Neuronal stem cell (in vitro differentiated cells): ENCODE data around the gene SMIM33.
"Not testable (repeated sequence)": the region's sequence is repeated elsewhere in the genome, so short reads cannot be mapped to it uniquely, and the experiment has no call there.

Experiments used
- DNase-seq: peaks from one replicate; pipeline ENCODE4 v3.0.0-alpha.2; 2013; ENCODE audit warnings: low spot score
- H2AFZ ChIP-seq: one replicate; pipeline ENCODE4 v1.6.1; 2013; ENCODE audit warnings: mild to moderate bottlenecking, low read length, inconsistent platforms
- H2AK5ac ChIP-seq: 2 replicates; pipeline ENCODE4 v1.6.1; 2013; ENCODE audit warnings: low read depth, mild to moderate bottlenecking, inconsistent platforms, low read length, moderate library complexity, mixed read lengths
- H2BK120ac ChIP-seq: 2 replicates; pipeline ENCODE4 v1.6.1; 2013; ENCODE audit warnings: low read depth, mild to moderate bottlenecking, inconsistent platforms, low read length, moderate library complexity, mixed read lengths
- H2BK12ac ChIP-seq: one replicate; pipeline ENCODE4 v1.6.1; 2013; ENCODE audit warnings: low read length, inconsistent platforms
- H2BK15ac ChIP-seq: 2 replicates; pipeline ENCODE4 v1.6.1; 2013; ENCODE audit warnings: mild to moderate bottlenecking, low read length, inconsistent platforms, mixed read lengths
- H2BK5ac ChIP-seq: one replicate; pipeline ENCODE4 v1.6.1; 2013; ENCODE audit warnings: inconsistent platforms, mild to moderate bottlenecking, low read length, moderate library complexity
- H3K14ac ChIP-seq: one replicate; pipeline ENCODE4 v1.6.1; 2013; ENCODE audit warnings: low read length, inconsistent platforms
- H3K18ac ChIP-seq: 2 replicates; pipeline ENCODE4 v1.6.1; 2013; ENCODE audit warnings: low read length, inconsistent platforms
- H3K23ac ChIP-seq: 2 replicates; pipeline ENCODE4 v1.6.1; 2013; ENCODE audit warnings: low read depth, mild to moderate bottlenecking, mixed read lengths, low read length, inconsistent platforms; ENCODE audit not compliant: poor library complexity
- H3K27ac ChIP-seq: replicated peaks from 3 replicates; pipeline ENCODE4 v1.5.1; 2013; ENCODE audit warnings: low read length, inconsistent platforms
- H3K27me3 ChIP-seq, 3 experiments: 2 replicates each; pipeline ENCODE4 v1.6.1; 2013; ENCODE audit warnings: low read length in 3 of 3, mild to moderate bottlenecking in 2 of 3, inconsistent platforms in 1 of 3, low read depth in 1 of 3, mixed read lengths in 1 of 3, moderate library complexity in 1 of 3; ENCODE audit not compliant: control insufficient read depth in 3 of 3, insufficient read depth in 3 of 3
- H3K36me3 ChIP-seq, 2 donors: replicated peaks in 1 of 2; 2 replicates each; pipeline ENCODE4 v1.6.1; 2013; ENCODE audit warnings: low read length in 2 of 2; ENCODE audit not compliant: control insufficient read depth in 2 of 2, insufficient read depth in 2 of 2
- H3K4ac ChIP-seq: 2 replicates; pipeline ENCODE4 v1.6.1; 2013; ENCODE audit warnings: inconsistent platforms, mild to moderate bottlenecking, low read length, moderate library complexity
- H3K4me1 ChIP-seq, 2 donors: 1 replicate in 1 of 2; 2 replicates in 1 of 2; pipeline ENCODE4 v1.6.1; 2013; ENCODE audit warnings: low read length in 2 of 2, low read depth in 1 of 2; ENCODE audit not compliant: control insufficient read depth in 2 of 2, insufficient read depth in 1 of 2
- H3K4me2 ChIP-seq: one replicate; pipeline ENCODE4 v1.6.1; 2013; ENCODE audit warnings: mild to moderate bottlenecking, low read length, inconsistent platforms; ENCODE audit not compliant: insufficient read depth, poor library complexity, severe bottlenecking
- H3K4me3 ChIP-seq, 2 donors: 2 replicates each; pipeline ENCODE4 v1.5.1; 2013; ENCODE audit warnings: low read length in 2 of 2, mild to moderate bottlenecking in 2 of 2, inconsistent platforms in 1 of 2, moderate library complexity in 1 of 2
- H3K79me1 ChIP-seq: one replicate; pipeline ENCODE4 v1.6.1; 2013; ENCODE audit warnings: low read depth, mild to moderate bottlenecking, inconsistent platforms, low read length, moderate library complexity
- H3K9ac ChIP-seq: one replicate; pipeline ENCODE4 v1.6.1; 2013; ENCODE audit warnings: mild to moderate bottlenecking, low read depth, low read length, inconsistent platforms; ENCODE audit not compliant: poor library complexity
- H3K9me3 ChIP-seq, 2 donors: replicated peaks in 1 of 2; 2 replicates each; pipeline versions ENCODE3 to v1.6.1; 2013; ENCODE audit warnings: low read length in 2 of 2, mild to moderate bottlenecking in 2 of 2, inconsistent platforms in 1 of 2, low read depth in 1 of 2, mixed read lengths in 1 of 2, moderate library complexity in 1 of 2; ENCODE audit not compliant: control insufficient read depth in 2 of 2, insufficient read depth in 1 of 2
- H4K8ac ChIP-seq: one replicate; pipeline ENCODE4 v1.6.1; 2013; ENCODE audit warnings: low read depth, mild to moderate bottlenecking, inconsistent platforms, low read length, moderate library complexity
- H4K91ac ChIP-seq: one replicate; pipeline ENCODE4 v1.6.1; 2013; ENCODE audit warnings: low read length, low read depth, mild to moderate bottlenecking, inconsistent platforms; ENCODE audit not compliant: poor library complexity
- WGBS, 2 donors: extraction: QIAGEN DNeasy Blood & Tissue Kit; methylation state at CpG; one replicate each; pipeline ENCODE4 v1.1.7; 2013; ENCODE audit warnings: missing lambda C conversion rate in 2 of 2, mixed read lengths in 1 of 2; ENCODE audit not compliant: insufficient read length in 2 of 2, insufficient replicate concordance in 1 of 2; ENCODE audit errors: extremely low coverage in 2 of 2; 5-methylcytosine and 5-hydroxymethylcytosine counted together

The SMIM33 gene

GRCh38 chr5:139478657-139479423, 8.0 kb downstream of the SMIM33 start:
- H3K23ac ChIP-seq, H3K18ac ChIP-seq, H3K4me3 ChIP-seq, H3K4me1 ChIP-seq, H4K8ac ChIP-seq, H3K79me1 ChIP-seq, H3K9me3 ChIP-seq, H2AK5ac ChIP-seq, H4K91ac ChIP-seq, H3K36me3 ChIP-seq, H2BK15ac ChIP-seq, H3K4me2 ChIP-seq, H3K14ac ChIP-seq, H3K4ac ChIP-seq, DNase-seq, H3K9ac ChIP-seq, H2BK12ac ChIP-seq, H3K27me3 ChIP-seq, H2BK120ac ChIP-seq, H3K27ac ChIP-seq: not testable (repeated sequence)
- Histone ChIP-seq H2AFZ (peak overlapping the region; percentile 5), H2BK5ac (peak overlapping the region; percentile 10)
- no CpG with 5 or more reads among the region's 9 CpGs for WGBS, 2 donors

- not testable (repeated sequence) for H3K9ac ChIP-seq, H4K8ac ChIP-seq, H3K4me1 ChIP-seq, H3K23ac ChIP-seq, H3K14ac ChIP-seq, H2BK15ac ChIP-seq, H2AK5ac ChIP-seq, H3K36me3 ChIP-seq, H3K79me1 ChIP-seq, H3K4ac ChIP-seq, H4K91ac ChIP-seq, DNase-seq, H2BK5ac ChIP-seq, H2AFZ ChIP-seq, H3K4me3 ChIP-seq, H3K27ac ChIP-seq, H2BK12ac ChIP-seq, H3K9me3 ChIP-seq, H3K4me2 ChIP-seq, H2BK120ac ChIP-seq, H3K27me3 ChIP-seq, H3K18ac ChIP-seq
- WGBS, 2 donors, result no CpG with 5 or more reads among the region's 4 CpGs
Measured at GRCh38 chr5:139479729-139480128, 8.9 kb downstream of the SMIM33 start.

- Histone ChIP-seq H2AK5ac (peak overlapping the region; percentile 15), H4K91ac (no peak overlapping the region), H3K4me2 (no peak overlapping the region), H3K14ac (no peak overlapping the region), H2BK120ac (no peak overlapping the region), H3K4me1 (peaks cover 2 to 5% of the 10 kb centered on the region in 2 donors), H4K8ac (no peak overlapping the region), H2AFZ (peak overlapping the region; percentile 13), H3K27me3 (peaks cover 0 to 3% (median 0%) of the 10 kb centered on the region in 3 experiments), H3K4me3 (no peak overlapping the region), H3K9me3 (no peaks in the 10 kb centered on the region), H3K27ac (no peak overlapping the region), H2BK5ac (peak overlapping the region; percentile 62), H2BK12ac (no peak overlapping the region), H3K79me1 (no peaks in the 10 kb centered on the region), H2BK15ac (peak overlapping the region; percentile 59), H3K18ac (peak overlapping the region; percentile 72), H3K23ac (peak overlapping the region; percentile 67), H3K36me3 (no peaks in the 10 kb centered on the region), H3K9ac (no peak overlapping the region), H3K4ac (no peak overlapping the region)
- no peak for DNase-seq
- WGBS, 2 donors, result no CpG with 5 or more reads among the region's 12 CpGs
Measured at GRCh38 chr5:139481122-139481533, 10.3 kb downstream of the SMIM33 start.

GRCh38 chr5:139481580-139482049, 10.8 kb downstream of the SMIM33 start:
- Histone ChIP-seq H3K4ac (no peak overlapping the region), H3K9me3 (no peaks in the 10 kb centered on the region), H4K91ac (no peak overlapping the region), H3K4me1 (peaks cover 6 to 10% of the 10 kb centered on the region in 2 donors), H3K18ac (peak overlapping the region; percentile 51), H3K27me3 (peaks cover 0 to 3% (median 0%) of the 10 kb centered on the region in 3 experiments), H2BK5ac (peak overlapping the region; percentile 29), H2BK15ac (peak overlapping the region; percentile 72), H3K27ac (no peak overlapping the region), H2AFZ (peak overlapping the region; percentile 13), H3K79me1 (no peaks in the 10 kb centered on the region), H3K14ac (no peak overlapping the region), H3K23ac (peak overlapping the region; percentile 67), H3K4me2 (no peak overlapping the region), H3K36me3 (no peaks in the 10 kb centered on the region), H2BK120ac (peak overlapping the region; percentile 53), H2AK5ac (peak overlapping the region; percentile 6), H4K8ac (no peak overlapping the region), H2BK12ac (peak overlapping the region; percentile 7), H3K9ac (no peak overlapping the region), H3K4me3 (no peak overlapping the region)
- DNase-seq, result no peak
- no CpG with 5 or more reads among the region's 5 CpGs for WGBS, 2 donors
